HCT116 (cell line): Measurements from ENCODE around the gene KRTCAP2. TPM values are rescaled to one million over a fixed set of nuclear protein-coding genes. Genes with fewer than 3 reads are reported as not detected.

ENCODE experiments used
- ATAC-seq: fragments of 200-7000 bp; cut with Tn5 transposase; 2 replicates; pipeline ENCODE4 v1.9.1; 2020; ENCODE audit warnings: mild to moderate bottlenecking, moderate library complexity
- BruUV-seq: library from RNA; stranded (reverse); fragments of 400-500 nt; replicated peaks from 2 replicates; lab custom pipeline; 2021; lab: Mats Ljungman, UMichigan
- CTCF ChIA-PET: fragments of 300-600 bp; sonication (Branson Sonifier 250); formaldehyde crosslinking; loops from one replicate; lab custom pipeline; 2021; ENCODE audit warnings: antibody characterized with exemption; lab: Charles Lee
- POLR2A ChIA-PET: fragments of 300-600, 350-600 bp; sonication (Branson Sonifier 250); formaldehyde crosslinking; loops from one replicate; lab custom pipeline; 2021; ENCODE audit warnings: antibody characterized with exemption; lab: Charles Lee
- RAD21 ChIA-PET, 2 experiments: fragments of 300-600 bp; sonication (Branson Sonifier 250); formaldehyde crosslinking; loops; one replicate each; lab custom pipeline; 2023; ENCODE audit warnings: low total read pairs in 2 of 2; ENCODE audit not compliant: uncharacterized antibody in 2 of 2, unreplicated experiment in 2 of 2, low non-redundant PET in 1 of 2; lab: Charles Lee
- DNase-seq: peaks from one replicate; pipeline ENCODE4 v3.0.0-alpha.2; 2010; ENCODE audit warnings: low read depth, low spot score
- H2AFZ ChIP-seq: fragments of 200-600 bp; shearing (Covaris generic), sonication (generic); 2 replicates; pipeline ENCODE4 v1.6.1; 2017; ENCODE audit warnings: low read depth, mixed run types, mixed read lengths, antibody characterized with exemption, low read length; ENCODE audit not compliant: poor library complexity, severe bottlenecking
- H3K27ac ChIP-seq: 2 replicates; pipeline ENCODE4 v1.5.1; 2012; ENCODE audit warnings: low read depth, low read length
- H3K27me3 ChIP-seq: fragments of 200-600 bp; sonication (generic); 2 replicates; pipeline ENCODE4 v1.6.1; 2016; ENCODE audit warnings: mixed run types, low read length, mixed read lengths; ENCODE audit not compliant: insufficient read depth
- H3K36me3 ChIP-seq, 2 experiments: fragments of 200-500 bp in 1 of 2; fragments of 200-600 bp in 1 of 2; sonication (Bioruptor generic) in 1 of 2; sonication (generic) in 1 of 2; 2 replicates each; pipeline versions ENCODE4 v1.5.1 to v1.6.1; 2014 to 2016; ENCODE audit warnings: low read length in 2 of 2, inconsistent platforms in 1 of 2, mixed read lengths in 1 of 2, mixed run types in 1 of 2; ENCODE audit not compliant: insufficient read depth in 2 of 2, control insufficient read depth in 1 of 2
- H3K4me1 ChIP-seq, 2 experiments: fragments of 200-600 bp in 1 of 2; sonication (generic) in 1 of 2; 2 replicates each; pipeline versions ENCODE4 v1.5.1 to v1.6.1; 2012 to 2017; ENCODE audit warnings: low read length in 2 of 2, inconsistent platforms in 1 of 2, mild to moderate bottlenecking in 1 of 2, mixed read lengths in 1 of 2, mixed run types in 1 of 2, moderate library complexity in 1 of 2; ENCODE audit not compliant: insufficient read depth in 2 of 2, control insufficient read depth in 1 of 2
- H3K4me2 ChIP-seq: fragments of 200-600 bp; sonication (generic); 2 replicates; pipeline ENCODE4 v1.6.1; 2017; ENCODE audit warnings: mixed run types, low read length, mixed read lengths
- H3K4me3 ChIP-seq, 2 experiments: fragments of 200-600 bp in 1 of 2; sonication (generic) in 1 of 2; replicated peaks in 1 of 2; 2 replicates each; pipeline ENCODE4 v1.5.1; 2011 to 2016; ENCODE audit warnings: low read length in 2 of 2, control low read depth in 1 of 2, low read depth in 1 of 2, mild to moderate bottlenecking in 1 of 2, mixed read lengths in 1 of 2, mixed run types in 1 of 2
- H3K79me2 ChIP-seq: fragments of 200-600 bp; sonication (generic); 2 replicates; pipeline ENCODE4 v1.6.1; 2017; ENCODE audit warnings: mild to moderate bottlenecking, mixed run types, low read length, moderate library complexity, mixed read lengths; ENCODE audit not compliant: insufficient read depth
- H3K9ac ChIP-seq: fragments of 200-600 bp; sonication (generic); 2 replicates; pipeline ENCODE4 v1.6.1; 2016; ENCODE audit warnings: low read length, mixed read lengths
- H3K9me2 ChIP-seq: fragments of 200-600 bp; sonication (generic), shearing (Covaris generic); 2 replicates; pipeline ENCODE4 v1.6.1; 2017; ENCODE audit warnings: mixed run types, mild to moderate bottlenecking, moderate library complexity; ENCODE audit not compliant: insufficient read depth
- H3K9me3 ChIP-seq, 2 experiments: fragments of 200-500 bp in 1 of 2; fragments of 200-600 bp in 1 of 2; sonication (Bioruptor generic) in 1 of 2; sonication (generic) in 1 of 2; 2 replicates each; pipeline ENCODE4 v1.6.1; 2014 to 2017; ENCODE audit warnings: low read length in 2 of 2, mixed read lengths in 2 of 2, inconsistent platforms in 1 of 2, low read depth in 1 of 2, mild to moderate bottlenecking in 1 of 2, mixed run types in 1 of 2, moderate library complexity in 1 of 2; ENCODE audit not compliant: control insufficient read depth in 1 of 2, insufficient read depth in 1 of 2
- H4K20me1 ChIP-seq: fragments of 200-600 bp; sonication (generic), shearing (Covaris generic); 2 replicates; pipeline ENCODE4 v1.6.1; 2017; ENCODE audit warnings: mixed run types, mild to moderate bottlenecking, moderate library complexity; ENCODE audit not compliant: insufficient read depth
- CBX3 ChIP-seq: IDR thresholded peaks from 2 replicates; pipeline ENCODE4 v1.6.1; 2012; ENCODE audit warnings: low read depth
- CEBPB ChIP-seq: IDR thresholded peaks from 2 replicates; pipeline ENCODE4 v1.6.1; 2012; ENCODE audit warnings: low read depth
- EZH2 ChIP-seq: fragments of 200-600 bp; sonication (generic); IDR thresholded peaks from 2 replicates; pipeline ENCODE4 v1.6.1; 2017; ENCODE audit warnings: antibody characterized with exemption, mixed run types
- FOSL1 ChIP-seq: IDR thresholded peaks from 2 replicates; pipeline ENCODE4 v1.6.1; 2012; ENCODE audit warnings: low read depth
- JUND ChIP-seq: IDR thresholded peaks from 2 replicates; pipeline ENCODE4 v1.6.1; 2012
- ZFX ChIP-seq: fragments of 450-650 bp; IDR thresholded peaks from 2 replicates; pipeline ENCODE4 v1.6.1; 2017
- intact Hi-C: fragments of 100-400 bp; cut with micrococcal nuclease; formaldehyde crosslinking; loops from 2 replicates; pipeline ENCODE4 v1.10.0; 2022
- total RNA-seq: library from RNA; stranded (reverse); gene quantifications from one replicate; pipeline ENCODE4 v1.2.1, GENCODE V29; 2021; ENCODE audit not compliant: unreplicated experiment
- TF ChIP-seq, protein P1 (sequence below): IDR thresholded peaks from 2 replicates; pipeline ENCODE4 v1.6.1; 2012
- TF ChIP-seq, protein P2 (sequence below): IDR thresholded peaks from 2 replicates; pipeline ENCODE4 v1.6.1; 2011; ENCODE audit warnings: mild to moderate bottlenecking, low read length, moderate library complexity; ENCODE audit not compliant: insufficient replicate concordance; ENCODE audit errors: extremely low read depth
- TF ChIP-seq, protein P3 (sequence below): IDR thresholded peaks from 2 replicates; pipeline ENCODE4 v1.6.1; 2012

Gene KRTCAP2
- total RNA-seq, 1 experiment from 2014 or later: 143 TPM

DNA sequence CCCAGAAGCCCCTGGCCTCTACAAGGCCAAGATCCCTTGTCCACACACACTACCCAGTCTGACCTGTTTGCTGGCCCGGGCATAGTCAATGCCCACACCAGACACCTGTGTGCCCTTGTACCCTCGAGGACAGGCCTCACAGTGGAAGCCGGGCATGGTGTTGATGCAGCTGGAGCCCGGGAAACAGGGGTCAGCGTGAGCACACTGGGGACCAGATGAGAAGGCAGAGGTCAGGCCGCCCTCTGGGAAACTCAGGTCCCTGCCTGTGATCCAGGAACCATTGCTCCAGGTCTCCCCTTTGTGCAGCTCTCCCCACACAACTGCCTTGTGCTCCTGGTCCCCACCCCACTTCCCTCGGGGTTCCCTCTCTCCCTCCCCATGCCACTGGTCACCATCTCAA, 29.1 kb upstream of the KRTCAP2 start:
- DNase-seq: no peak
- no peak overlapping the region for H3K9ac ChIP-seq
- CTCF ChIA-PET: no interaction called here
- H3K4me2 ChIP-seq: no peak overlapping the region
- H3K79me2 ChIP-seq: no peaks in the 10 kb centered on the region
- no peak overlapping the region for H3K27ac ChIP-seq
- peaks cover 3 to 11% of the 10 kb centered on the region in 2 experiments; a peak in 2 of 4 replicates for H3K36me3 ChIP-seq
- no peaks in the 10 kb centered on the region for H3K9me2 ChIP-seq
- H3K4me3 ChIP-seq: no peak overlapping the region
- intact Hi-C loops: no loop called here
- RAD21 ChIA-PET: no interaction called here
- BruUV-seq: no TSS peak
- no peaks in the 10 kb centered on the region for H3K27me3 ChIP-seq
- no peaks in the 10 kb centered on the region for H4K20me1 ChIP-seq
- H3K9me3 ChIP-seq: no peaks in the 10 kb centered on the region
- POLR2A ChIA-PET: no interaction called here
- peaks cover 4 to 7% of the 10 kb centered on the region in 2 experiments for H3K4me1 ChIP-seq
- H2AFZ ChIP-seq: no peak overlapping the region
- TF ChIP-seq, protein P1, sequence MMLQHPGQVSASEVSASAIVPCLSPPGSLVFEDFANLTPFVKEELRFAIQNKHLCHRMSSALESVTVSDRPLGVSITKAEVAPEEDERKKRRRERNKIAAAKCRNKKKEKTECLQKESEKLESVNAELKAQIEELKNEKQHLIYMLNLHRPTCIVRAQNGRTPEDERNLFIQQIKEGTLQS: no peak
- TF ChIP-seq JUND (no peak), FOSL1 (no peak), CBX3 (no peak), CEBPB (no peak), ZFX (no peak), EZH2 (no peak)
- TF ChIP-seq, protein P2, sequence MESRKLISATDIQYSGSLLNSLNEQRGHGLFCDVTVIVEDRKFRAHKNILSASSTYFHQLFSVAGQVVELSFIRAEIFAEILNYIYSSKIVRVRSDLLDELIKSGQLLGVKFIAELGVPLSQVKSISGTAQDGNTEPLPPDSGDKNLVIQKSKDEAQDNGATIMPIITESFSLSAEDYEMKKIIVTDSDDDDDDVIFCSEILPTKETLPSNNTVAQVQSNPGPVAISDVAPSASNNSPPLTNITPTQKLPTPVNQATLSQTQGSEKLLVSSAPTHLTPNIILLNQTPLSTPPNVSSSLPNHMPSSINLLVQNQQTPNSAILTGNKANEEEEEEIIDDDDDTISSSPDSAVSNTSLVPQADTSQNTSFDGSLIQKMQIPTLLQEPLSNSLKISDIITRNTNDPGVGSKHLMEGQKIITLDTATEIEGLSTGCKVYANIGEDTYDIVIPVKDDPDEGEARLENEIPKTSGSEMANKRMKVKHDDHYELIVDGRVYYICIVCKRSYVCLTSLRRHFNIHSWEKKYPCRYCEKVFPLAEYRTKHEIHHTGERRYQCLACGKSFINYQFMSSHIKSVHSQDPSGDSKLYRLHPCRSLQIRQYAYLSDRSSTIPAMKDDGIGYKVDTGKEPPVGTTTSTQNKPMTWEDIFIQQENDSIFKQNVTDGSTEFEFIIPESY: no peak
- TF ChIP-seq, protein P3, sequence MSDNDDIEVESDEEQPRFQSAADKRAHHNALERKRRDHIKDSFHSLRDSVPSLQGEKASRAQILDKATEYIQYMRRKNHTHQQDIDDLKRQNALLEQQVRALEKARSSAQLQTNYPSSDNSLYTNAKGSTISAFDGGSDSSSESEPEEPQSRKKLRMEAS: no peak
- no peak for ATAC-seq
